H1 (cell line): ENCODE measurements around the gene PTCSC3. TPM values are rescaled to one million over a fixed set of nuclear protein-coding genes. Genes with fewer than 3 reads are reported as not detected.

Experiments used
- CTCF ChIA-PET: fragments of 300-600 bp; sonication (Branson Sonifier 250); formaldehyde crosslinking; loops from one replicate; lab custom pipeline; 2021; ENCODE audit not compliant: partially characterized antibody; lab: Charles Lee
- POLR2A ChIA-PET: fragments of 300-600 bp; sonication (Branson Sonifier 250); formaldehyde crosslinking; loops from one replicate; lab custom pipeline; 2021; ENCODE audit warnings: inconsistent platforms; ENCODE audit not compliant: partially characterized antibody; lab: Charles Lee
- DNase-seq, 2 experiments: peaks; one replicate each; pipeline versions ENCODE4 v3.0.0 to v3.0.0-alpha.2; 2010 to 2022; ENCODE audit warnings: low spot score in 2 of 2, low read depth in 1 of 2, mixed read lengths in 1 of 2
- FAIRE-seq: peaks from 2 replicates; lab custom pipeline; 2011; peaks lifted over from hg19 to GRCh38; lab: Jason Lieb, UNC
- H2AFZ ChIP-seq: 2 replicates; pipeline ENCODE4 v1.8.1; 2012; ENCODE audit warnings: low read length, inconsistent platforms
- H2AK5ac ChIP-seq: 2 replicates; pipeline ENCODE4 v1.6.1; 2013; ENCODE audit warnings: low read depth, low read length
- H2BK120ac ChIP-seq: replicated peaks from 2 replicates; pipeline ENCODE3; 2013; ENCODE audit warnings: low read depth, low read length, inconsistent platforms
- H2BK12ac ChIP-seq: 2 replicates; pipeline ENCODE4 v1.6.1; 2013; ENCODE audit warnings: low read depth, low read length
- H2BK15ac ChIP-seq: 2 replicates; pipeline ENCODE4 v1.6.1; 2013; ENCODE audit warnings: low read length
- H2BK20ac ChIP-seq: 2 replicates; pipeline ENCODE4 v1.6.1; 2013; ENCODE audit warnings: low read length
- H2BK5ac ChIP-seq: 2 replicates; pipeline ENCODE4 v1.6.1; 2013; ENCODE audit warnings: low read depth, low read length
- H3K14ac ChIP-seq: 2 replicates; pipeline ENCODE4 v1.6.1; 2013; ENCODE audit warnings: inconsistent platforms; ENCODE audit not compliant: insufficient read length
- H3K18ac ChIP-seq: 2 replicates; pipeline ENCODE4 v1.6.1; 2013; ENCODE audit warnings: low read length; ENCODE audit errors: extremely low read depth
- H3K23ac ChIP-seq: 2 replicates; pipeline ENCODE4 v1.6.1; 2013; ENCODE audit warnings: inconsistent platforms; ENCODE audit not compliant: insufficient read length
- H3K23me2 ChIP-seq: 2 replicates; pipeline ENCODE4 v1.6.1; 2013; ENCODE audit warnings: low read depth, low read length
- H3K27ac ChIP-seq: 2 replicates; pipeline ENCODE4 v1.6.1; 2011; ENCODE audit warnings: low read depth, low read length, inconsistent platforms
- H3K27me3 ChIP-seq, 4 experiments: replicated peaks in 1 of 4; 1 replicate in 1 of 4; 2 replicates in 3 of 4; pipeline versions ENCODE4 v1.6.1 to v1.8.1; 2011 to 2013; ENCODE audit warnings: low read length in 3 of 4, mild to moderate bottlenecking in 3 of 4, inconsistent platforms in 2 of 4, mixed read lengths in 2 of 4, moderate library complexity in 1 of 4; ENCODE audit not compliant: control insufficient read depth in 3 of 4, insufficient read depth in 3 of 4; ENCODE audit errors: extremely low read depth in 1 of 4
- H3K36me3 ChIP-seq, 4 experiments: 2 replicates each; pipeline versions ENCODE4 v1.6.1 to v1.8.1; 2011 to 2013; ENCODE audit warnings: mild to moderate bottlenecking in 4 of 4, low read length in 3 of 4, moderate library complexity in 2 of 4, control low read depth in 1 of 4, inconsistent platforms in 1 of 4; ENCODE audit not compliant: insufficient read depth in 4 of 4, control insufficient read depth in 2 of 4
- H3K4ac ChIP-seq: replicated peaks from 2 replicates; pipeline ENCODE3; 2013; ENCODE audit warnings: low read length, low read depth, mixed read lengths, inconsistent platforms; ENCODE audit not compliant: insufficient read length
- H3K4me1 ChIP-seq, 4 experiments: replicated peaks in 1 of 4; 1 replicate in 1 of 4; 2 replicates in 3 of 4; pipeline versions ENCODE4 v1.6.1 to v1.8.1; 2011 to 2013; ENCODE audit warnings: low read length in 3 of 4, inconsistent platforms in 2 of 4, mixed read lengths in 1 of 4; ENCODE audit not compliant: insufficient read depth in 4 of 4, control insufficient read depth in 3 of 4
- H3K4me2 ChIP-seq, 2 experiments: 2 replicates each; pipeline versions ENCODE4 v1.6.1 to v1.8.1; 2011 to 2013; ENCODE audit warnings: low read depth in 2 of 2, low read length in 2 of 2, control low read depth in 1 of 2, inconsistent platforms in 1 of 2, mild to moderate bottlenecking in 1 of 2; ENCODE audit not compliant: insufficient read depth in 1 of 2
- H3K4me3 ChIP-seq, 4 experiments: fragments of 200-600, 300-600 bp in 1 of 4; sonication (generic), shearing (Covaris generic), sonication (Bioruptor Twin) in 1 of 4; 2 replicates each; pipeline versions ENCODE4 v1.5.1 to v1.8.1; 2011 to 2016; ENCODE audit warnings: low read length in 4 of 4, low read depth in 3 of 4, control low read depth in 2 of 4, inconsistent platforms in 2 of 4, mild to moderate bottlenecking in 2 of 4, mixed read lengths in 1 of 4, moderate library complexity in 1 of 4; ENCODE audit not compliant: insufficient read depth in 2 of 4; ENCODE audit errors: extremely low read depth in 1 of 4
- H3K56ac ChIP-seq: replicated peaks from 2 replicates; pipeline ENCODE3; 2013; ENCODE audit warnings: low read depth, mild to moderate bottlenecking, mixed read lengths, low read length, inconsistent platforms; ENCODE audit not compliant: insufficient read length
- H3K79me1 ChIP-seq: 2 replicates; pipeline ENCODE4 v1.6.1; 2013; ENCODE audit warnings: low read depth, low read length, control low read depth
- H3K79me2 ChIP-seq, 2 experiments: 2 replicates each; pipeline versions ENCODE4 v1.6.1 to v1.8.1; 2012 to 2013; ENCODE audit warnings: low read length in 2 of 2, mild to moderate bottlenecking in 2 of 2, inconsistent platforms in 1 of 2; ENCODE audit not compliant: insufficient read depth in 2 of 2, control insufficient read depth in 1 of 2
- H3K9ac ChIP-seq, 4 experiments: replicated peaks in 1 of 4; 1 replicate in 1 of 4; 2 replicates in 3 of 4; pipeline versions ENCODE4 v1.6.1 to v1.8.1; 2011 to 2013; ENCODE audit warnings: low read depth in 3 of 4, low read length in 3 of 4, control low read depth in 2 of 4, mild to moderate bottlenecking in 2 of 4, moderate library complexity in 2 of 4, inconsistent platforms in 1 of 4; ENCODE audit errors: extremely low read depth in 1 of 4
- H3K9me3 ChIP-seq, 2 experiments: 2 replicates each; pipeline versions ENCODE4 v1.6.1 to v1.8.1; 2012 to 2013; ENCODE audit warnings: mild to moderate bottlenecking in 2 of 2, moderate library complexity in 2 of 2, control low read depth in 1 of 2, inconsistent platforms in 1 of 2, low read depth in 1 of 2, low read length in 1 of 2, mixed read lengths in 1 of 2; ENCODE audit not compliant: insufficient read depth in 2 of 2
- H4K20me1 ChIP-seq, 2 experiments: replicated peaks in 1 of 2; 2 replicates each; pipeline versions ENCODE3 to v1.8.1; 2011 to 2013; ENCODE audit warnings: inconsistent platforms in 2 of 2, low read length in 2 of 2, mild to moderate bottlenecking in 1 of 2; ENCODE audit not compliant: insufficient read depth in 2 of 2, control insufficient read depth in 1 of 2
- H4K5ac ChIP-seq: 2 replicates; pipeline ENCODE4 v1.6.1; 2013; ENCODE audit warnings: low read length, low read depth, mixed read lengths, inconsistent platforms; ENCODE audit not compliant: insufficient read length
- H4K8ac ChIP-seq: 2 replicates; pipeline ENCODE4 v1.8.0; 2013; ENCODE audit warnings: mild to moderate bottlenecking, moderate library complexity, low read length, inconsistent platforms; ENCODE audit not compliant: insufficient read depth; ENCODE audit errors: extremely low read depth
- H4K91ac ChIP-seq: replicated peaks from 2 replicates; pipeline ENCODE3; 2013; ENCODE audit warnings: low read length, mixed read lengths, inconsistent platforms; ENCODE audit not compliant: insufficient read length
- BCL11A ChIP-seq, 2 experiments: IDR thresholded peaks; one replicate each; pipeline ENCODE4 v1.6.1; 2011; ENCODE audit warnings: low read depth in 2 of 2, low read length in 2 of 2, mild to moderate bottlenecking in 2 of 2
- KDM4A ChIP-seq: IDR thresholded peaks from one replicate; pipeline ENCODE4 v1.7.1; 2012; ENCODE audit warnings: low read depth, mild to moderate bottlenecking, moderate library complexity, low read length, inconsistent platforms; ENCODE audit not compliant: severe bottlenecking
- KDM5A ChIP-seq: fragments of 200-600 bp; IDR thresholded peaks from 2 replicates; pipeline ENCODE4 v1.7.1; 2012; ENCODE audit warnings: mild to moderate bottlenecking, low read length, inconsistent platforms, mixed read lengths
- MAFK ChIP-seq: IDR thresholded peaks from 2 replicates; pipeline ENCODE4 v1.6.1; 2012; ENCODE audit warnings: low read depth, mild to moderate bottlenecking, improper control_type of control experiment, low read length
- NRF1 ChIP-seq: IDR thresholded peaks from 2 replicates; pipeline ENCODE4 v1.6.1; 2011; ENCODE audit warnings: mild to moderate bottlenecking, low read depth, low read length, improper control_type of control experiment
- POLR2A ChIP-seq, 2 experiments: IDR thresholded peaks; 1 replicate in 1 of 2; 2 replicates in 1 of 2; pipeline ENCODE4 v1.6.1; 2011; ENCODE audit warnings: low read depth in 2 of 2, low read length in 2 of 2, mild to moderate bottlenecking in 2 of 2; ENCODE audit errors: control extremely low read depth in 1 of 2
- SAP30 ChIP-seq: fragments of 300-600 bp; sonication (generic); IDR thresholded peaks from 2 replicates; pipeline ENCODE4 v1.7.1; 2012; ENCODE audit warnings: low read length, moderate library complexity, mild to moderate bottlenecking, inconsistent platforms; ENCODE audit not compliant: insufficient read depth, insufficient replicate concordance
- SIN3A ChIP-seq, 2 experiments: IDR thresholded peaks in 1 of 2; conservative IDR thresholded peaks in 1 of 2; 2 replicates each; pipeline ENCODE4 v1.6.1; 2011 to 2012; ENCODE audit warnings: low read length in 2 of 2, improper control_type of control experiment in 1 of 2, low read depth in 1 of 2, mild to moderate bottlenecking in 1 of 2
- SIRT6 ChIP-seq: IDR thresholded peaks from one replicate; pipeline ENCODE4 v1.7.1; 2012; ENCODE audit warnings: low read length, inconsistent platforms
- TAF1 ChIP-seq: IDR thresholded peaks from 2 replicates; pipeline ENCODE4 v1.6.1; 2011; ENCODE audit warnings: mild to moderate bottlenecking, low read depth, low read length
- USF2 ChIP-seq: IDR thresholded peaks from 2 replicates; pipeline ENCODE4 v1.6.1; 2011; ENCODE audit warnings: low read length, improper control_type of control experiment
- WGBS, 2 experiments: shearing (Covaris generic) in 1 of 2; methylation state at CpG; one replicate each; pipeline versions ENCODE4 v1.1.6 to v1.1.7; 2013 to 2015; ENCODE audit warnings: low lambda C conversion rate in 2 of 2, mixed read lengths in 2 of 2, inconsistent platforms in 1 of 2, low coverage in 1 of 2, missing lambda C conversion rate in 1 of 2; ENCODE audit not compliant: insufficient replicate concordance in 2 of 2, insufficient coverage in 1 of 2, insufficient read length in 1 of 2; ENCODE audit errors: extremely low coverage in 1 of 2, missing lambda C conversion rate in 1 of 2; 5-methylcytosine and 5-hydroxymethylcytosine counted together
- polyA plus RNA-seq, 7 experiments: library from polyadenylated mRNA; depleted of rRNA in 3 of 7; stranded (reverse) in 5 of 7; unstranded in 2 of 7; fragments of >200 nt in 5 of 7; fragments of 200-250 nt in 2 of 7; gene quantifications; 1 replicate in 5 of 7; 2 replicates in 1 of 7; 4 replicates in 1 of 7; pipeline versions ENCODE4 v1.2.1 to v1.2.3, GENCODE V29; 2011 to 2013; ENCODE audit warnings: missing spikeins in 2 of 7, mixed read lengths in 2 of 7
- total RNA-seq: library from RNA; stranded (reverse); fragmentation: NEBNext Ultra II Directional; extraction: Animal tissue kit (Norgen Biotek cat#: 25700); gene quantifications from 2 replicates; pipeline ENCODE4 v1.2.1, GENCODE V29; 2021

Gene PTCSC3
- total and polyA plus RNA-seq, 2 of the 8 experiments (the other 6 are each of a cell fraction or from before 2014, with no cell fraction given) = not detected

GRCh38 chr14:36224176-36224575 lies 47.7 kb upstream of the PTCSC3 start:
- Histone ChIP-seq H4K8ac (no peak overlapping the region), H2BK20ac (no peak overlapping the region), H4K20me1 (no peaks in the 10 kb centered on the region), H3K23me2 (no peaks in the 10 kb centered on the region), H3K36me3 (no peaks in the 10 kb centered on the region), H3K4me2 (no peak overlapping the region), H3K14ac (no peak overlapping the region), H2BK5ac (no peak overlapping the region), H3K56ac (no peak overlapping the region), H3K23ac (no peak overlapping the region), H3K9me3 (no peaks in the 10 kb centered on the region), H3K9ac (no peak overlapping the region), H3K79me2 (no peaks in the 10 kb centered on the region), H4K5ac (no peak overlapping the region), H3K18ac (no peak overlapping the region), H2AK5ac (no peak overlapping the region), H2BK15ac (no peak overlapping the region), H3K4me3 (no peak overlapping the region), H3K4me1 (peaks cover 0 to 12% (median 2%) of the 10 kb centered on the region in 4 experiments; a peak in 4 of 7 replicates), H2BK12ac (no peak overlapping the region), H3K27ac (no peak overlapping the region), H2AFZ (no peak overlapping the region), H3K79me1 (no peaks in the 10 kb centered on the region), H2BK120ac (no peak overlapping the region), H4K91ac (no peak overlapping the region), H3K4ac (no peak overlapping the region), H3K27me3 (no peaks in the 10 kb centered on the region)
- FAIRE-seq = no peak
- TF ChIP-seq SIRT6 (no peak), NRF1 (no peak), KDM4A (no peak), MAFK (no peak), BCL11A (IDR thresholded peaks at IDR 0.05; ENCODE audit: low read depth in 2 of 2, low read length in 2 of 2) (no peak), TAF1 (no peak), SIN3A (conservative IDR thresholded peaks at IDR 0.05 in 1 of 2, IDR thresholded peaks at IDR 0.05 in 1 of 2; ENCODE audit: low read depth in 1 of 2, low read length in 2 of 2) (no peak), POLR2A (IDR thresholded peaks at IDR 0.05; ENCODE audit: control extremely low read depth in 1 of 2, low read depth in 2 of 2, low read length in 2 of 2) (no peak), KDM5A (no peak), SAP30 (no peak), USF2 (no peak)
- CTCF ChIA-PET = no interaction called here
- WGBS, 2 experiments = 89% methylated on average over 9 of the region's 9 CpGs; no CpG with 5 or more reads in 1 of the 2 experiments
- POLR2A ChIA-PET = no interaction called here
- DNase-seq = no peak
